Lower lobe of right lung (tissue), 2 donors: Measurements from ENCODE around the gene NRIP1. TPM values are rescaled to one million over a fixed set of nuclear protein-coding genes. Genes with fewer than 3 reads are reported as not detected.
A peak's percentile ranks its signal among the peaks of the same experiment; 100 is the strongest.

ENCODE experiments used
- ATAC-seq, 2 donors: fragments of 200-7000 bp; cut with Tn5 transposase; one replicate each; pipeline ENCODE4 v1.9.1; 2020 to 2022; ENCODE audit warnings: mild to moderate bottlenecking in 2 of 2, moderate library complexity in 2 of 2
- DNase-seq: peaks from one replicate; pipeline ENCODE4 v3.0.0-alpha.2; 2020
- H3K27ac ChIP-seq: fragments of 200-600 bp; one replicate; pipeline ENCODE4 v1.8.0; 2022
- H3K27me3 ChIP-seq: fragments of 200-600 bp; one replicate; pipeline ENCODE4 v1.8.0; 2022; ENCODE audit warnings: low read depth
- H3K36me3 ChIP-seq: fragments of 200-600 bp; one replicate; pipeline ENCODE4 v1.8.0; 2022; ENCODE audit warnings: mild to moderate bottlenecking
- H3K4me1 ChIP-seq: fragments of 200-600 bp; one replicate; pipeline ENCODE4 v1.8.0; 2022
- H3K4me3 ChIP-seq: fragments of 200-600 bp; one replicate; pipeline ENCODE4 v1.8.0; 2022; ENCODE audit warnings: mild to moderate bottlenecking
- H3K9me3 ChIP-seq: fragments of 200-600 bp; one replicate; pipeline ENCODE4 v1.8.0; 2022
- CTCF ChIP-seq: fragments of 200-600 bp; IDR thresholded peaks from one replicate; pipeline ENCODE4 v1.8.0; 2022; ENCODE audit warnings: antibody characterized with exemption, mild to moderate bottlenecking
- intact Hi-C: fragments of 100-400 bp; cut with DNase I; formaldehyde crosslinking; loops from one replicate; pipeline ENCODE4 v1.11.0; 2022
- total RNA-seq: library from RNA; stranded (reverse); fragmentation: NEBNext Ultra II Directional; extraction: Animal tissue kit (Norgen Biotek cat#: 25700); gene quantifications from one replicate; pipeline ENCODE4 v1.2.1, GENCODE V29; 2021
- donor health status: DM: no; HTN: yes; CAD: no; lungs with severe emphysema.

The NRIP1 gene
- total RNA-seq, 1 donor from 2014 or later, result 60.0 TPM

DNA sequence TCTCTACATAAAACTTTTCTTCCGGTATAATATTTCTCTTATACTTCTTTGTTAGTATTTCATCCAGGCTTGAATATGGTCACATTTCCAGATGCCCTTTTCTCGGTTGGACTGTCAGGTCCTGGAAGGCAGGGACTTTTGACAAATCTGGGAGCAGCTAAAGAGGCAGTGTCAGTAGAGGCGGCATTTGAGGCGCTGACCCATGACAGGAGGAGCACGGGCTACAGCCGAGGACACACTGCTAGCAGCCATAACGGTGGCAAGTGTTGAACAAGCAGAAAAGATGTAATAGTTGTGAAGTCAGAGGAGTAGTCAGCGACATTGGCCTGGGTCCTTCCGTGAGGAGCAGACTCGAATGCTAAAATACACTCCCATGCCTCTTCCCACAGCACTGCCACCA, 14.5 kb upstream of the NRIP1 start:
- no peaks in the 10 kb centered on the region for H3K27me3 ChIP-seq
- no peak overlapping the region for H3K4me3 ChIP-seq
- ATAC-seq (no peak), DNase-seq (no peak)
- TF ChIP-seq CTCF, result no peak
- no peaks in the 10 kb centered on the region for H3K4me1 ChIP-seq
- intact Hi-C loops, result no loop called here
- H3K27ac ChIP-seq, result no peak overlapping the region
- H3K36me3 ChIP-seq, result no peaks in the 10 kb centered on the region
- no peaks in the 10 kb centered on the region for H3K9me3 ChIP-seq

GRCh38 chr21:15078180-15078579, 13.4 kb upstream of the NRIP1 start:
- TF ChIP-seq CTCF, result no peak
- no peaks in the 10 kb centered on the region for H3K9me3 ChIP-seq
- no peaks in the 10 kb centered on the region for H3K36me3 ChIP-seq
- intact Hi-C loops, result no loop called here
- H3K27me3 ChIP-seq, result no peaks in the 10 kb centered on the region
- H3K4me3 ChIP-seq, result no peak overlapping the region
- DNase-seq (no peak), ATAC-seq (no peak)
- no peaks in the 10 kb centered on the region for H3K4me1 ChIP-seq
- H3K27ac ChIP-seq, result no peak overlapping the region

DNA sequence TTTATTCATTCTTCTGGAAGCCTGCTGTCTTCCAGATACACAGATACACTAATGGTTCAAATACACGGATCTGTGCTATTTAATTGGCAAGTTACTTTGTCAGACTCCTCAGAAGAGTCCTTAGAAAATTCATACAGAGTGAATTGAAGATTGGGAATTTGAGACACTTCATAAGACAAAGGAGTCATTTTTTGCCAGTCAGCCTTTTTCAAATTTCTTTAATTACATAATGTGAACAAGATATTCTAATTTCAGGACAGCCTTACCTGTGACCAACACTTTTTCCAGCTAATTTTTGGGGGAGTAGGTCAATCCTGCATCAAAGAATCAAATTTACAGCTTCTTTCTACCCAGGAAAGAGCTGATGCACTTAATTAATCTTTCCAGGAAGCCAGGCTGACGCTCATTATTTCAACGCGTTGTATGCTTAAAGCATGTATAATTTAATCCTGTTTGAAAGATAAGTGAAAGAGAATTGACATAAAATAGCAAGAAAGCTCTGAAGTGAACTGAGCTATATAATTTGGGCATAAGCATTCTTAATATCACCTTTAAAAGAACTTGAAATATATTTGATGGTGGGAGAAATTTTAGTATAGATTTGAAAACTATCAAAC, 12.8 kb upstream of the NRIP1 start:
- no peak overlapping the region for H3K4me3 ChIP-seq
- H3K36me3 ChIP-seq, result no peaks in the 10 kb centered on the region
- H3K4me1 ChIP-seq, result no peaks in the 10 kb centered on the region
- no peak overlapping the region for H3K27ac ChIP-seq
- no peak for TF ChIP-seq CTCF
- H3K9me3 ChIP-seq, result no peaks in the 10 kb centered on the region
- ATAC-seq (no peak), DNase-seq (no peak)
- intact Hi-C loops, result no loop called here
- no peaks in the 10 kb centered on the region for H3K27me3 ChIP-seq

DNA sequence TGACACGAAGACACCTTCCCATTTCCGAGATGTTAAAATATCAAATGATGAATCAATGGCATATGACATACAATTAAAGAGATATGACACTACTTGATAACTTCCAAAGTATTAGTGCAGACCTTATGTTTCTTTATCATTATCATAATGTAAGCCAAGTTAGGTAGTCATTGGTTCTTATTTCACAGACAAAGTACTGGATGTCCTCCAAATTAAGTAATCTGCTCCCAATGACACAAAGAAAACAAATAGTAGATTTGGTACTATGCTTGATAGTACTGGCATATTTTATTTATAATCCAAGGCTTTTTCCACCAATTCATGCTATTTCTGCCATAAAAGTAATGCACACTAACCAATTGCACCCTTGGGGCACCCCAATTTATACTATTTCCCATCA, 11.9 kb upstream of the NRIP1 start:
- DNase-seq (no peak), ATAC-seq (no peak)
- no peaks in the 10 kb centered on the region for H3K36me3 ChIP-seq

GRCh38 chr21:15071009-15071408, 6.2 kb upstream of the NRIP1 start:
- TF ChIP-seq CTCF, result no peak
- intact Hi-C loops, result no loop called here
- Histone ChIP-seq H3K9me3 (no peaks in the 10 kb centered on the region), H3K4me3 (no peak overlapping the region), H3K36me3 (no peaks in the 10 kb centered on the region), H3K27me3 (no peaks in the 10 kb centered on the region), H3K4me1 (peaks cover 5% of the 10 kb centered on the region), H3K27ac (no peak overlapping the region)
- no peak for DNase-seq
- no peak for ATAC-seq

More for the DNA sequence above, 11.9 kb upstream of the NRIP1 start:
- H3K27ac ChIP-seq, result no peak overlapping the region
- no peaks in the 10 kb centered on the region for H3K27me3 ChIP-seq
- TF ChIP-seq CTCF, result no peak
- intact Hi-C loops, result no loop called here
- no peaks in the 10 kb centered on the region for H3K4me1 ChIP-seq
- no peak overlapping the region for H3K4me3 ChIP-seq
- H3K9me3 ChIP-seq, result no peaks in the 10 kb centered on the region

- intact Hi-C loops, result no loop called here
- ATAC-seq, result no peak
- Histone ChIP-seq H3K27ac (peak overlapping the region; percentile 95), H3K36me3 (no peaks in the 10 kb centered on the region), H3K4me3 (peak overlapping the region; percentile 80), H3K4me1 (peaks cover 29% of the 10 kb centered on the region), H3K27me3 (no peaks in the 10 kb centered on the region), H3K9me3 (no peaks in the 10 kb centered on the region)
- no peak for TF ChIP-seq CTCF
- DNase-seq, result no peak
Observed at GRCh38 chr21:15066123-15066575, 1.3 kb upstream of the NRIP1 start.
